Adrenal gland (tissue), 19 donors: ENCODE results near the gene SUV39H1. TPM values are rescaled to one million over a fixed set of nuclear protein-coding genes. Genes with fewer than 3 reads are reported as not detected.
"Not testable (repeated sequence)": the region's sequence is repeated elsewhere in the genome, so short reads cannot be mapped to it uniquely, and the experiment has no call there.

Source experiments
- DNase-seq, 7 donors: peaks; one replicate each; pipeline ENCODE4 v3.0.0-alpha.2; 2019 to 2020
- H3K27ac ChIP-seq, 5 donors: fragments of 200-600 bp; sonication (generic) in 4 of 5; 1 replicate in 3 of 5; 2 replicates in 2 of 5; pipeline versions ENCODE4 v1.5.1 to v1.8.0; 2016 to 2020; ENCODE audit warnings: mild to moderate bottlenecking in 1 of 5
- H3K27me3 ChIP-seq: fragments of 200-600 bp; 2 replicates; pipeline ENCODE4 v1.8.0; 2021
- H3K36me3 ChIP-seq, 2 donors: fragments of 200-600 bp; replicated peaks in 1 of 2; 1 replicate in 1 of 2; 2 replicates in 1 of 2; pipeline versions ENCODE4 v1.5.1 to v1.8.0; 2018 to 2022
- H3K4me1 ChIP-seq, 2 donors: fragments of 200-600 bp; replicated peaks in 1 of 2; 1 replicate in 1 of 2; 2 replicates in 1 of 2; pipeline versions ENCODE4 v1.5.1 to v1.8.0; 2018 to 2021
- H3K4me3 ChIP-seq, 4 donors: fragments of 200-600 bp; sonication (generic) in 3 of 4; one replicate each; pipeline ENCODE4 v1.5.1; 2016 to 2018
- H3K9me3 ChIP-seq, 3 donors: fragments of 200-600 bp; sonication (generic) in 1 of 3; replicated peaks in 1 of 3; 1 replicate in 2 of 3; 2 replicates in 1 of 3; pipeline versions ENCODE4 v1.5.1 to v1.8.0; 2016 to 2021
- POLR2A ChIP-seq, 2 donors: fragments of 450-650 bp; IDR thresholded peaks; one replicate each; pipeline ENCODE4 v1.6.1; 2017; ENCODE audit warnings: antibody characterized with exemption in 2 of 2, mild to moderate bottlenecking in 2 of 2, moderate library complexity in 1 of 2
- WGBS, 4 donors: extraction: QIAGEN DNeasy Blood & Tissue Kit in 2 of 4; methylation state at CpG; one replicate each; pipeline versions ENCODE4 v1.1.5 to v1.1.7; 2013 to 2017; 5-methylcytosine and 5-hydroxymethylcytosine counted together
- intact Hi-C, 2 donors: fragments of 100-400 bp; cut with DNase I; formaldehyde crosslinking; loops; one replicate each; pipeline versions ENCODE4 v1.14.1 to v1.15.0; 2022 to 2023
- long read RNA-seq, 10 donors: library from polyadenylated mRNA in 3 of 10; unstranded in 2 of 10; stranded (forward) in 1 of 10; transcript quantifications; one replicate each; pipeline ENCODE4 v2.0.0 and lab custom pipeline, GENCODE V29; 2021 to 2026
- polyA plus RNA-seq, 3 donors: library from polyadenylated mRNA; stranded (reverse); fragments of 200-250 nt in 2 of 3; fragments of 350-450 nt in 1 of 3; fragmentation: Illumina TruSeq in 1 of 3; extraction: RNeasy Lipid Tissue Mini Kit (QIAGEN cat#74804) in 1 of 3; gene quantifications; one replicate each; pipeline ENCODE4 v1.2.3, GENCODE V29; 2013 to 2014
- total RNA-seq, 9 donors: library from RNA; depleted of rRNA in 4 of 9; stranded (reverse); fragments of >200 nt in 4 of 9; fragments of 120-200 nt in 1 of 9; fragmentation: NEBNext Ultra II Directional in 1 of 9; extraction: Animal tissue kit (Norgen Biotek cat#: 25700) in 1 of 9; gene quantifications; one replicate each; pipeline versions ENCODE4 v1.1.0 to v1.2.4, GENCODE V29; 2013 to 2023
- TF ChIP-seq, protein P1 (sequence below), 6 experiments: fragments of 450-650 bp in 4 of 6; fragments of 200-600 bp in 2 of 6; sonication (generic) in 1 of 6; IDR thresholded peaks; 1 replicate in 5 of 6; 2 replicates in 1 of 6; pipeline versions ENCODE4 v1.5.1 to v1.8.0; 2016 to 2021; ENCODE audit warnings: antibody characterized with exemption in 6 of 6, mild to moderate bottlenecking in 2 of 6, moderate library complexity in 1 of 6
- donor health status: healthy with polysubstance abuse.
- donor health status: Bipolar disorder and iron deficiency.
- donor health status: DM: yes; HTN: yes; CAD: no.
- donor health status: DM: no; HTN: no; CAD: no.
- donor health status: DM: no; HTN: no; CAD: no.
- donor health status: DM: yes; HTN: yes; CAD: no.

Gene SUV39H1
- 1 to 10 TPM; 2.6 to 4.4 (median 3.4) TPM for total RNA-seq
- 1 to 10 TPM; 2.6 to 3.2 (median 3.1) TPM for polyA plus RNA-seq
- long read RNA-seq, donor 1, partial matches to known transcripts: 0 of 1 reads
- long read RNA-seq, donor 1, other reads (novel, unspliced or antisense): 0 of 1 reads
- long read RNA-seq, donor 2, partial matches to known transcripts: 0 of 1 reads
- long read RNA-seq, donor 2, other reads (novel, unspliced or antisense): 0 of 1 reads
- long read RNA-seq, donor 3: 0 reads
- long read RNA-seq, donor 4: 0 reads
- long read RNA-seq, donor 5, transcript SUV39H1-202 (6 exons, 2,871 nt): major isoform, 5 of 6 reads
- long read RNA-seq, donor 5, partial matches to known transcripts: 1 of 6 reads
- long read RNA-seq, donor 5, other reads (novel, unspliced or antisense): 0 of 6 reads
- long read RNA-seq, donor 6, partial matches to known transcripts: 0 of 1 reads
- long read RNA-seq, donor 6, other reads (novel, unspliced or antisense): 0 of 1 reads
- long read RNA-seq, donor 7, partial matches to known transcripts: 0 of 1 reads
- long read RNA-seq, donor 7, other reads (novel, unspliced or antisense): 0 of 1 reads
- long read RNA-seq, donor 8, partial matches to known transcripts: 0 of 1 reads
- long read RNA-seq, donor 8, other reads (novel, unspliced or antisense): 0 of 1 reads
- long read RNA-seq, donor 9: 0 reads
- long read RNA-seq, donor 10: 0 reads

DNA sequence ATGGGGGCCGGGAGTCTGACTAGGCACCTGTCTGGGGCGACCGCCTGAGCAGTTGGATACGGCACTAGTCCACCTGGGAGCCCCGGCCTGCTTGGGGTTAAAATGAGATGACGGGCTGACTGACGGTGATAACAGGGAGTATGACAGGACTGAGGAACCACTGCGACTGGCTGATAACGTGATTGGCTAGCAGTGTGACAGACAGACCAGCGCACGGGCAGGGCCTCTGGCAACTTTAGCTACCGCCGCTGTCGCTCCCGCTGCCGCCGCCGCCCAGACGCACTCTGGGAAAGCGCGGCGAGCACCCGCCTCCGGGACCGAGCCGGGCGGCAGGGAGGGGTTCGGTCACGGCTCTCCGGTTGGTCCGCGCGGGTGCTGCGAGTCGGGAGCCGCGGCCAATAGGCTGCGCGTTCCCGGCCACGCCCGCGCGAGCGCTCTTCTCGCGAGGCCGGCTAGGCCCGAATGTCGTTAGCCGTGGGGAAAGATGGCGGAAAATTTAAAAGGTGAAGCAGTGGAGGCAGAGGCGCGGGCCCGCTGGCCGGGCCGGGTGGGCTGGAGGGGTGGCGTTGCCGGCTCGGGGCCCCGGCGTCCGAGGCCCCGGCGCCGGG, at the start of gene SUV39H1:
SUV39H1 (plus strand) TSS at position 434 of the 608 bp plus-strand sequence; CDS start at position 485, 51 bp downstream.
- 0 to 35% (median 17%) methylated on average over 1 to 66 of the region's 66 CpGs for WGBS, 4 donors
- Histone ChIP-seq H3K27me3 (peaks cover 9% of the 10 kb centered on the region), H3K4me1 (no peaks in the 10 kb centered on the region), H3K9me3 (no peaks in the 10 kb centered on the region), H3K4me3 (peak within 1 kb of the TSS in 3 of 4 donors; percentile 26 to 88 (median 40)), H3K36me3 (no peaks in the 10 kb centered on the region), H3K27ac (peak within 1 kb of the TSS in 4 of 5 donors; percentile 80 to 95 (median 86))
- intact Hi-C loops: no loop called here
- peak; percentile 85 to 93 (median 89) for DNase-seq
- TF ChIP-seq POLR2A (IDR thresholded peaks at IDR 0.05): peak; percentile 64 to 78
- TF ChIP-seq, protein P1, sequence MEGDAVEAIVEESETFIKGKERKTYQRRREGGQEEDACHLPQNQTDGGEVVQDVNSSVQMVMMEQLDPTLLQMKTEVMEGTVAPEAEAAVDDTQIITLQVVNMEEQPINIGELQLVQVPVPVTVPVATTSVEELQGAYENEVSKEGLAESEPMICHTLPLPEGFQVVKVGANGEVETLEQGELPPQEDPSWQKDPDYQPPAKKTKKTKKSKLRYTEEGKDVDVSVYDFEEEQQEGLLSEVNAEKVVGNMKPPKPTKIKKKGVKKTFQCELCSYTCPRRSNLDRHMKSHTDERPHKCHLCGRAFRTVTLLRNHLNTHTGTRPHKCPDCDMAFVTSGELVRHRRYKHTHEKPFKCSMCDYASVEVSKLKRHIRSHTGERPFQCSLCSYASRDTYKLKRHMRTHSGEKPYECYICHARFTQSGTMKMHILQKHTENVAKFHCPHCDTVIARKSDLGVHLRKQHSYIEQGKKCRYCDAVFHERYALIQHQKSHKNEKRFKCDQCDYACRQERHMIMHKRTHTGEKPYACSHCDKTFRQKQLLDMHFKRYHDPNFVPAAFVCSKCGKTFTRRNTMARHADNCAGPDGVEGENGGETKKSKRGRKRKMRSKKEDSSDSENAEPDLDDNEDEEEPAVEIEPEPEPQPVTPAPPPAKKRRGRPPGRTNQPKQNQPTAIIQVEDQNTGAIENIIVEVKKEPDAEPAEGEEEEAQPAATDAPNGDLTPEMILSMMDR (IDR thresholded peaks at IDR 0.05): no peak

DNA sequence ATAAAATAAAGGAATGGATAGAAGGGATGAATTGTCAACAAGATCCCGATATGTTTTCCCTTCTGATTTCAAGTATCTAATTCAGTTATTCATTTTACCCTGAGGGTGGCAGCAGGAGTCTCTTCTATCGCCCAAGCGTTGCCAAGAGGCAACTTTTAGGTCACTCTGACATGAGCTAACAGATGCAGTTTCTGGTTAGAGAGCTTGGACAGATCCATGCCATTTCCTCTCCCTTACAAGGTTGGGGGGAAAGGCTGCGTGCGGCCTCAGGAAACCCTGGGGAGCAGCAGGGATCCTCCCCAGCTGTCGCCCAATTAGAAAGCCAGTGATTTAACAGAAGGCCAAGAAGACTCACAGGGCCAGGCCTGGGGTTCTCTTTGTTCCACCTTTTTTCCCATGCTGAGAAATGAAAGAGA, 48.2 kb upstream of the SUV39H1 start:
- intact Hi-C loops: no loop called here
- Histone ChIP-seq H3K4me3 (no peak overlapping the region), H3K36me3 (no peaks in the 10 kb centered on the region), H3K9me3 (no peaks in the 10 kb centered on the region), H3K27me3 (no peaks in the 10 kb centered on the region), H3K4me1 (no peaks in the 10 kb centered on the region), H3K27ac (peak overlapping the region in 1 of 5 donors; percentile 23)
- 2 to 31% (median 16%) methylated on average over 5 to 6 of the region's 6 CpGs for WGBS, 4 donors
- no peak for TF ChIP-seq POLR2A (IDR thresholded peaks at IDR 0.05)
- TF ChIP-seq, protein P1 (IDR thresholded peaks at IDR 0.05): peak; percentile 9 to 52 (median 46)
- DNase-seq: peak; percentile 31 to 82 (median 47)

DNA sequence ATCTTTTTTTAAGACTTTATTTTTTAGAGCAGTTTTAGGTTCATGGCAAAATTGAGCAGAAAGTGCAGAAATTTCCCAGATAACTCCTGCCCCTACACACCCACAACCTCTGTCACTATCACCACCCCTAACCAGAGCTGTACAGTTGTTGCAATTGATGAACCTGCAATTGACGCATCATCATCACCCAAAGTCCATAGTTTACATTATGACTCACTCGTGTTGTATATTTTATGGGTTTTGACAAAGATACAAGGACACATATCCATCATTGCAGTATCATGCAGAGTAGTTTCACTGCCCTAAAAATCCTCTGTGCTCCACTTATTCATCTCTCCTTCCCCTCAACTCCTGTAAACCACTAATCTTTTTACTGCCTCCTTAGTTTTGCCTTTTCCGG, 47.4 kb upstream of the SUV39H1 start:
- Histone ChIP-seq H3K36me3 (no peaks in the 10 kb centered on the region), H3K27me3 (peaks cover 1% of the 10 kb centered on the region), H3K27ac (no peak overlapping the region), H3K9me3 (no peaks in the 10 kb centered on the region), H3K4me3 (no peak overlapping the region), H3K4me1 (no peaks in the 10 kb centered on the region)
- intact Hi-C loops: no loop called here
- no peak for DNase-seq
- 49 to 77% (median 62%) methylated on average over 3 of the region's 3 CpGs for WGBS, 4 donors
- TF ChIP-seq, protein P1 (IDR thresholded peaks at IDR 0.05): no peak
- TF ChIP-seq POLR2A (IDR thresholded peaks at IDR 0.05): no peak

- H3K4me1 ChIP-seq, H3K4me3 ChIP-seq, H3K36me3 ChIP-seq, DNase-seq, H3K9me3 ChIP-seq, H3K27ac ChIP-seq, H3K27me3 ChIP-seq, intact Hi-C loops: not testable (repeated sequence)
- WGBS, 4 donors: 58 to 79% (median 70%) methylated on average over 5 of the region's 5 CpGs
Observed at GRCh38 chrX:48652055-48652579, 44.4 kb upstream of the SUV39H1 start.

- H3K4me1 ChIP-seq, H3K27ac ChIP-seq, intact Hi-C loops, H3K9me3 ChIP-seq, DNase-seq, H3K4me3 ChIP-seq, H3K36me3 ChIP-seq: not testable (repeated sequence)
- peaks cover 16% of the 10 kb centered on the region for H3K27me3 ChIP-seq
- 62 to 80% (median 65%) methylated on average over 11 to 19 of the region's 19 CpGs for WGBS, 4 donors
Observed at GRCh38 chrX:48654746-48655145, 41.8 kb upstream of the SUV39H1 start.

GRCh38 chrX:48659686-48660085, 36.8 kb upstream of the SUV39H1 start:
- H3K9me3 ChIP-seq, H3K36me3 ChIP-seq, H3K4me3 ChIP-seq, H3K27ac ChIP-seq, H3K4me1 ChIP-seq, DNase-seq, intact Hi-C loops: not testable (repeated sequence)
- peaks cover 10% of the 10 kb centered on the region for H3K27me3 ChIP-seq
- WGBS, 4 donors: 87 to 95% (median 89%) methylated on average over 3 to 27 of the region's 34 CpGs; no CpG with 5 or more reads in 1 of the 4 donors
